Central memory CD8-positive, alpha-beta T cell (primary cell): ENCODE results near the gene DOCK2.
"Not testable (repeated sequence)": the region's sequence is repeated elsewhere in the genome, so short reads cannot be mapped to it uniquely, and the experiment has no call there.

Experiments used
- ATAC-seq: fragments of 150-1000 bp; cut with Tn5 transposase; replicated peaks from 2 replicates; pipeline ENCODE4 v1.10.0; 2022; ENCODE audit warnings: mild to moderate bottlenecking, moderate FRiP score, moderate number of reproducible peaks; ENCODE audit not compliant: poor library complexity, severe bottlenecking; ENCODE audit errors: extremely low read depth
- DNase-seq, 2 donors: peaks; one replicate each; pipeline ENCODE4 v3.0.0; 2021; ENCODE audit warnings: low spot score in 2 of 2
- H3K27ac Mint-ChIP-seq: one replicate; pipeline ENCODE4 v1.8.0; 2022; ENCODE audit warnings: low read depth, mild to moderate bottlenecking, moderate library complexity, mixed read lengths
- H3K27me3 Mint-ChIP-seq: one replicate; pipeline ENCODE4 v1.8.0; 2022; ENCODE audit warnings: mixed read lengths
- H3K36me3 Mint-ChIP-seq: one replicate; pipeline ENCODE4 v1.8.0; 2022; ENCODE audit warnings: mild to moderate bottlenecking, moderate library complexity, mixed read lengths; ENCODE audit not compliant: insufficient read depth
- H3K4me1 Mint-ChIP-seq: one replicate; pipeline ENCODE4 v1.8.0; 2022; ENCODE audit warnings: mixed read lengths
- H3K4me3 Mint-ChIP-seq: one replicate; pipeline ENCODE4 v1.8.0; 2022; ENCODE audit warnings: mild to moderate bottlenecking, moderate library complexity, mixed read lengths
- H3K9me3 Mint-ChIP-seq: one replicate; pipeline ENCODE4 v1.8.0; 2022; ENCODE audit warnings: mixed read lengths

DOCK2 gene

DNA sequence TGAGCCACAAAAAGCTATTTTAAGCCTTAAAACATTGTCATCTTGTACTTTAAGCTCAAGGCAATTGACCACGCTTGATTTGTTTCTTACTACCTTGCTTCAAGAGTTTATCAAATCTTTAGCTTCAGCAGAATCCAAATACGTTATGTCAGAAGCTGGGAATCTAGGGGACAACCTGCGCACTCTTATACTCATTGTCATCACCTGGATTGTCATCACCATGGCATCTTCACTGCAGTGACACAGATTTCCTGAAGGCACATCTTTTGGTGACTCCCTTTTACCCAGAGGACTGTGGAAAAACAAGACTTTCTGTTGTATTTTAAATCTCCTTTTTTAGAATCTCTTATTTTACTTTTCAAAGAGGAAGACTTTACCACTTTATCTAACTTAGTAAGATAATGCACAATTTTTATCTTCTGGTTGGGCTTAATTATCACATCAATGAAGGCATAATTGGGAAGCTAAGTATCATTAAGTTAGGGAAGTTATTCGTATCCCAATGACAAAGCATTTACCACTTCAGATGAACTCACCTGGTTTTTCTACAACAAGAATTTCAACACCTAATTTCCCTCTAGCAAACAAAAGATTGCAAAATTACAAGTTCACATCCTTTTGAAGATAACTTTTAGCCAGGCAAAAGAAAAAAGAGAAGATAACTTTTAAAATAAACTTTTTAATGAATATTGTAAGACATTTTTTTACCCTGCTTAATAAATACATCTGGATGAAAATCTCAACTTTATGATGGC is 162.0 kb downstream of the DOCK2 start:
- no peaks in the 10 kb centered on the region for H3K9me3 Mint-ChIP-seq
- H3K27me3 Mint-ChIP-seq, result no peaks in the 10 kb centered on the region
- H3K4me1 Mint-ChIP-seq, result peaks cover 59% of the 10 kb centered on the region
- ATAC-seq (no peak), DNase-seq (no peak)
- H3K4me3 Mint-ChIP-seq, result no peak overlapping the region
- H3K27ac Mint-ChIP-seq, result no peak overlapping the region
- H3K36me3 Mint-ChIP-seq, result peaks cover 17% of the 10 kb centered on the region

DNA sequence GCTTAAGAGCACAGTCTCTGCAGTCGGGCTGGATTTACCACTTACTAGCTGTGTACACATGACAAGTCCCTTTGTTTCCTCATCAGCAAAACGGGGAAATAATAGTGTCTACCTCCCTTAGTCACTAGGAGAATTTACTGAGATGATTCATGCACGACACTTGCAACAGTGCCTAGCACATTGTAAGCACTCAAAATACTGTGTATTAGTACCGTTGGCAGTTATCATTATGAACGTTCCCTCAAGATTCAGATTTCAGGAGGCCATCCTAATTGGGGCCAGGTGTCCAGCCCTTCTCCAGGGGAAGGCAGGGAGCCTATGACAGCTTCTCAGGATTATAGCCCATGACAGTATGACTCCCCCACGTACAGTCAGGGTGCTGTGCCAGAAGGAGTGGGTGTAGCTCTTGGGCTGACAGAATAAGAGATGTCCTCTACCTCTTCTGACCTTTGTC is 164.3 kb downstream of the DOCK2 start:
- Mint-ChIP-seq H3K27ac (peak overlapping the region; percentile 39), H3K27me3 (no peaks in the 10 kb centered on the region), H3K9me3 (no peaks in the 10 kb centered on the region), H3K4me1 (peaks cover 68% of the 10 kb centered on the region), H3K4me3 (no peak overlapping the region), H3K36me3 (peaks cover 20% of the 10 kb centered on the region)
- DNase-seq, result no peak
- ATAC-seq, result no peak

DNA sequence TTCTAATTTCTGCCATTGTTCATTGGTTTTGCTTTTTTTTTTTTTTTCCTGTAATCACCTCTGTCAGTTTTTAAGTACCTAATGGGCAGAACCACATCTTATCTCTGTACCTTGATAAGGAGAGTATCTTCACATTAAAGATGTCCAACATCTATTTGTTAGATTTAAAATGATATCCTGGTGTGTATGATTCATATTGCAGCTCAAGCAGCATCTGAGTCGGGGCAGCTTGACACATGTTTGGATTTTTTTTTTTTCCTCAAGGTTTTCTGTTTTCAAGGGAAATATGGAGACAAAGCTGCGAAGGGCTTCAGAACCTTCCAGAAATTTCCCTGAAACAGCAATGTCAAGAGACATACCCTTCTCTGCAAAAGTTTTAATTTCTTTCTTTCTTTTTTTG is 164.7 kb downstream of the DOCK2 start:
- DNase-seq (no peak), ATAC-seq (no peak)
- no peaks in the 10 kb centered on the region for H3K27me3 Mint-ChIP-seq
- H3K4me1 Mint-ChIP-seq, result peaks cover 64% of the 10 kb centered on the region
- peaks cover 20% of the 10 kb centered on the region for H3K36me3 Mint-ChIP-seq
- H3K27ac Mint-ChIP-seq, result peak overlapping the region; percentile 39
- H3K4me3 Mint-ChIP-seq, result no peak overlapping the region
- H3K9me3 Mint-ChIP-seq, result no peaks in the 10 kb centered on the region

DNA sequence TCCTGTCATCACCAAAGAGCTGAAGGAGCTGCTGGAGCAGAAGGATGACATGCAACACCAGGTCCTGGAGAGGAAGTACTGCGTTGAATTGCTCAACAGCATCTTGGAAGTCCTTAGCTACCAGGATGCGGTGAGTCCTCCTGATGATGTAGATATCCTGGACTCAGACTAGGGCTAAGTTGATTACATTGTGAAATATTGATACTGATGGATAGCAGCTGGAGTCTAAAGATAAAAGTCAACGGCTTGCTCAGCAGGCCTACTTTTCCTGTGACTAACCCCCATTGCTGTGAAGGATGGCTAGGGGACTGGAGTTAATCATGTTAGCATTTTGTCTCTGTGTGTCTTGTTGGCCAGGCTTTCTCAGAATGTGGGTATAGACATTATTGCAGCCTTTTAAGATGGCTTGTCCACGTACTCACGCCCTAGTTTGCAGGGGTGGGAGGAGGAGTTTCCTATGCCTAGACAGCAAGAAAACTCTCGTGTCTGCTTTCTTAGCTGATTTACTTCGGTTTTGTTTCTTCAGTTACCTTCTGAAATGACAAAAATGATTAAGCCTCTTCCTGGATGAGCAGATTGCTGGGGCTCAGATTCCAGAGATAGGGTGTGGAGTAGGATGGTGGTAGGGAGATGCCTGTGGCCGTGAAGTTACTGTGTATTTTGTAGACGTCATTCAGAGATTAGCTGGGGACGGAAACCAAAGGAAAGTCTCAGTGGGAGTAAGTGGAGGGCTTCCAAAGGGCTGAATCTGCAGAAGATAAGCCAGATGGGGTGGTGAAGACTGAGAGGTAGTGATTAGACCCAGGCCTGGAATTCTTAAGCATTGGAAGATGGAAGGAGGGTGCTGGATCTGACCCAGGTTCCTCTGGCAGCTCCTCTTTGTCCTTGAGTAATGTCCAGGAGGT is 166.3 kb downstream of the DOCK2 start:
- Mint-ChIP-seq H3K36me3 (peaks cover 22% of the 10 kb centered on the region), H3K27ac (peak overlapping the region; percentile 11), H3K27me3 (no peaks in the 10 kb centered on the region), H3K9me3 (no peaks in the 10 kb centered on the region), H3K4me3 (no peak overlapping the region), H3K4me1 (peaks cover 58% of the 10 kb centered on the region)
- DNase-seq (no peak), ATAC-seq (no peak)

DNA sequence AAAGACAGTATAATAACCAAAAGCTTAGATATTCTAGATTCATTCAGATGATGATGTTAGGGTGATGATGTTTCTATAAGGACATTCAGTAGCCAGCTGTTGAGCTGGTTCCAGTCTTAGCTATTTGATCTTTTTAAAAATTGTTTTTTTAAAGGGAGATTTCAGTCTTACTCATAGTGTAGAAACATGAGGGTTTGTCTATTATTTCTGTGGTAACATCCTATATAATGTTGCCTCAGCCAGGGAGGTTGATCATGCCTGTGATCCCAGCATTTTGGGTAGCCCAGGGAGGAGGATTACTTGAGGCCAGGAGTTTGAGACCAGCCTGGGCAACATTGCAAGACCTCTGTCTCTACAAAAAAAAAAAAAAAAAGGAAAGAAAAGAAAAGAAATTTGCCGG is 167.8 kb downstream of the DOCK2 start:
- DNase-seq (no peak), ATAC-seq (no peak)
- H3K27me3 Mint-ChIP-seq, result no peaks in the 10 kb centered on the region
- peaks cover 25% of the 10 kb centered on the region for H3K36me3 Mint-ChIP-seq
- H3K4me3 Mint-ChIP-seq, result no peak overlapping the region
- no peaks in the 10 kb centered on the region for H3K9me3 Mint-ChIP-seq
- H3K4me1 Mint-ChIP-seq, result peaks cover 65% of the 10 kb centered on the region
- H3K27ac Mint-ChIP-seq, result peak overlapping the region; percentile 85

DNA sequence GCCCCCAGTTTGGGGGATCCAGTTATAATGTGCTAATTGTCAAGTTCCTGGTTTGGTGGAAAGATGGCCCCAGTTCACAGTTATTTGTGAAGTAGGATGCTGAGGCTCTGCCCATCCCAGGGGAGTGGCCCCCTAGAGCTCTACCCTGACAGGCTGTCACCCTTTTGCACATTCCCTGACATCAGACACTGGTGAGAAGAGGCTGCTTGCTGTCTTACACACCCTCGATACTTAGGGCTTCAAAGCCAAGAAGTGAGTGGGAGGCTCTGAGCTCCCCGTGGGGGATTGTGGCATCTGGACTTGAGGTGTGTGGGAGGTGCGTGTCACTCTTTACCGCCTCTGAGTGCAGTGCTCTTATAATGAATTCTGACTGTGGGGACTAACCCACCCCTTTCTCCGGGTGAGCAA is 168.5 kb downstream of the DOCK2 start:
- peak overlapping the region; percentile 85 for H3K27ac Mint-ChIP-seq
- peaks cover 27% of the 10 kb centered on the region for H3K36me3 Mint-ChIP-seq
- peak; percentile 52 for ATAC-seq
- peaks cover 61% of the 10 kb centered on the region for H3K4me1 Mint-ChIP-seq
- H3K9me3 Mint-ChIP-seq, result no peaks in the 10 kb centered on the region
- H3K27me3 Mint-ChIP-seq, result no peaks in the 10 kb centered on the region
- no peak for DNase-seq
- no peak overlapping the region for H3K4me3 Mint-ChIP-seq

DNA sequence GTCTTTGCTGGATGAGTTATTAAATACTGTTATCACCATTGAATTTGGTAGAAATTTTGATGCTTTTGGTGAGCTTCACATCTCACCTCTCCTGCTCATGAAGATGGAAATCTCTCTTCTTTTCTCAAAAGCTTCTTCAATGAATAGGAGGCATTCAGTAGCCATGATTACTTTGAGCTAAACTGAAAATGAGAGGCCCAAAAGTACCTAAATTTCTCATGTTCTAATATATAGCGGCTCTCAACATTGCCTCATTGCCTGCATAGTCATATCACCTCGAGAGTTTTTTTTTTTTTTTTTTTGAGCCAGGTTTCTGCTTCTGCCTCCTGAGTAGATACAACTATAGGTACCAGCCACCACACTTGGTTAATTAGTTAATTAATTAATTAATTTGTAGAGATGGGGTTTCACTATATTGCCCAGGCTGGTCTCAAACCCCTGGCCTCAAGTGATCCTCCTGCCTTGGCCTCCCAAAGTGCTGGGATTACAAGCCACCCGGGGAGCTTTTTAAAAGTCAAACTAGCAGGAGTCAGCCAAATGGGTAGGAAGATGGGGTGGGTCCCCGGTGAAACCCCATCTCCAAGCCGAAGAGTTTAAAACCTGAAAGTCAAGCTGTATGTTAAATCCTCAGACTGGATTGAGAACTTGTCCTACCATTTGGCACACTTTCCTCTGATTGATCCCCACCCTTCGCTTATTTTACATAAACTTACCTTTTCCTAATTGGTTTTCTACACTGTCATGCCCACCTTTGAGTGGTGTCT is 169.0 kb downstream of the DOCK2 start:
- H3K4me1 Mint-ChIP-seq, result peaks cover 64% of the 10 kb centered on the region
- H3K27ac Mint-ChIP-seq, result peak overlapping the region; percentile 85
- ATAC-seq (no peak), DNase-seq (no peak)
- no peaks in the 10 kb centered on the region for H3K27me3 Mint-ChIP-seq
- peaks cover 27% of the 10 kb centered on the region for H3K36me3 Mint-ChIP-seq
- H3K4me3 Mint-ChIP-seq, result no peak overlapping the region
- H3K9me3 Mint-ChIP-seq, result no peaks in the 10 kb centered on the region

DNA sequence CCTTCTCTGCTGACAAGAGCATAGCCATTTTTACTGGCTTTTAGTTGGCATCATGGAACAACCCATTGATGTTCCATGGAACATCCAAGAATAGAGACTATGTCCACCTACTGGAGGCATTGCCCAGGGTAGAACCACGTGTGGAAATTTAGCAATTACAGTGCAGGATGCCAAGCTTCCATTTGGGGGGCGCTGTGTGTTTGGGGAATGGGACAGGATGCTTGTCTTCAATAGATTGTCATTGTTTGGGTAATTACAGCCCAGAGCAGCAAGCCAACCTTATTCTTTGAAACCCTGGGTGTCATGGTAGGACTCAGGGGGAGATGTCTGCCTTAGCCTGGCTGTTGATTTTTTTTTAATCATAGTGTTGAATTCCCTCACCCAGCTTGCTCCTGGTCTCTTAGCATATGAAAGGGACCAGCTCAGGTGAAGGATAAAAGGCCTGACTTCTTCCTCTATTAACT is 171.1 kb downstream of the DOCK2 start:
- ATAC-seq (no peak), DNase-seq (no peak)
- Mint-ChIP-seq H3K4me3 (no peak overlapping the region), H3K27ac (no peak overlapping the region), H3K27me3 (no peaks in the 10 kb centered on the region), H3K9me3 (no peaks in the 10 kb centered on the region), H3K36me3 (peaks cover 34% of the 10 kb centered on the region), H3K4me1 (peaks cover 57% of the 10 kb centered on the region)

DNA sequence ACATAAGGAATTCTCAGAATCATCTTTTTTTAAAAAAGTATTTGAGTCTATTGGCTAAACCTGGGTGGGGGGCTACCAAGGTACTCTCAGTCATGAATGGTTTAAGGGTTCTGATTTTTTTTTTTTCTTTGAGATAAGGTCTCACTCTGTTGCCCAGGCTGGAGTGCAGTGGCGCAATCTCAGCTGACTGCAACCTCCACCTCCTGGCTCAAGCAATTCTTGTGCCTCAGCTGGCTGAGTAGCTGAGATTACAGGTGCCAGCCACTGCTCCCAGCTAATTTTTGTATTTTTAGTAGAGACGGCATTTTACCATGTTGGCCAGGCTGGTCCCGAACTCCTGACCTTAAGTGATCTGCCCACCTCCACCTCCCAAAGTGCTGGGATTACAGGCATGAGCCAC is 171.8 kb downstream of the DOCK2 start:
- not testable (repeated sequence) for H3K27me3 Mint-ChIP-seq, H3K4me3 Mint-ChIP-seq, ATAC-seq, DNase-seq, H3K9me3 Mint-ChIP-seq
- Mint-ChIP-seq H3K4me1 (peaks cover 50% of the 10 kb centered on the region), H3K27ac (peak overlapping the region; percentile 12), H3K36me3 (peaks cover 32% of the 10 kb centered on the region)

DNA sequence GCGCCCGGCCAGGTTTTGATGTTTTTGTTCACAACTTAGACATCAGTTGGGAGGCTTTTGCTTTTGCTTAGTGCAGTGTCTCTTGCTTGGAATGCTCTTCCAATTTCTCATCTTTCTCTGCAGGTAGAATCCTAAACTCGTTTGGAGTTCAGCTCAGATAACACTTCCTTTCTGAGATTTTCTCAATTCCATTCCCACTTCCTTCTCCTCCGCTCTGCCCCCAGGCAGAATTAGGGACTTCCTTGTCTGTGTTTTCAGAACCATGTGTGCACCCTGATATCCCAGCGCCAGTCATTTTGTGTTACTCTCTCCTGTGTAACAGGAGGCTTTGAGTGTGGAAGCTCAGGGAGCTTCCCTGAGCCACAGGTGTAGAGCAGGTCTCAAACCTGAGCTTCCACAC is 172.2 kb downstream of the DOCK2 start:
- Mint-ChIP-seq H3K9me3 (no peaks in the 10 kb centered on the region), H3K4me3 (no peak overlapping the region), H3K27ac (peak overlapping the region; percentile 12), H3K27me3 (no peaks in the 10 kb centered on the region), H3K4me1 (peaks cover 46% of the 10 kb centered on the region), H3K36me3 (peaks cover 34% of the 10 kb centered on the region)
- DNase-seq (no peak), ATAC-seq (no peak)

DNA sequence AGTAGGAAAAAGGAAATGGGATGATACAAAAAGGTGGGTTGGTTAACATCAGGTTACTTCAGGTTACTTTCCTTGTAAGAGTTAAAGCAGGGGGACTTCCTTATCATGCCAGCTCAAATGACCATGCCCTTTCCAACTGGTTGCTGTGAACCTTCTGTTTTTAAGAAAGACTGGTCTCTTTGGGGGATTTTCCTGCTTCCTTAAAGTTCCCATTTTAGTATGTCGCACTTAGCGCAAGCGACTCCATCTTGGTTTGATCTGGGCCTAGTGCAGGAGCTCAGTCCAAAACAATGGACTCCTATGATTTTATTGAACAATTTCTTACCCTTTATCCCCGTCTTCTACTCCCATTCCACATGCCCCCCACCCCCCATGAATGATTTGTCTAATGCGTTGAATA is 173.4 kb downstream of the DOCK2 start:
- no peaks in the 10 kb centered on the region for H3K27me3 Mint-ChIP-seq
- no peak overlapping the region for H3K4me3 Mint-ChIP-seq
- no peak overlapping the region for H3K27ac Mint-ChIP-seq
- ATAC-seq, result no peak
- no peaks in the 10 kb centered on the region for H3K9me3 Mint-ChIP-seq
- DNase-seq, result no peak
- H3K4me1 Mint-ChIP-seq, result peaks cover 33% of the 10 kb centered on the region
- H3K36me3 Mint-ChIP-seq, result peaks cover 30% of the 10 kb centered on the region

DNA sequence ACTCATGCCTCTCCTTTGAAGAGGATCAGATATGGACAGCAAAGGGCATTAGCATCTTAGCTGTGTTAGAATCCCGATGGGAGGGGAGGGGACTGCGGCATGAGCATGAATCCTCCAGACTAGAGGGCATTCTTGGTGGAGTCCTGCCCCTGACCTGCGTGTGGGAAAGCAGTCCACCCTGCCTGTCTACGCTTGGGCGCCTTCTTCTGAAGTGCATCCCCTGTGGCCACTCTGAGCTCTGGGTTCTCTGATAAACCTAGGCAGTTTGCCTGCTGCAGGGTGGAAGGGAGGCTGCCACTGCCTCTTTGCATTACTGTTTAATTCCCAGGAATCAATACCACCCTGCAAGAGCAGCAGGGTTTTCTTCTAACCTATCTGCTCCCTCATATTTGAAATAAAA is 173.9 kb downstream of the DOCK2 start:
- Mint-ChIP-seq H3K27ac (no peak overlapping the region), H3K9me3 (no peaks in the 10 kb centered on the region), H3K27me3 (no peaks in the 10 kb centered on the region), H3K4me1 (peaks cover 33% of the 10 kb centered on the region), H3K4me3 (no peak overlapping the region), H3K36me3 (peaks cover 32% of the 10 kb centered on the region)
- DNase-seq, result no peak
- ATAC-seq, result no peak
